Measurements from ENCODE around the gene C17orf107.

C17orf107 gene

GRCh38 chr17:4944554-4945175 is 45.3 kb downstream of the C17orf107 start:
- H2AFZ ChIP-seq (ENCODE audit: low read length) = no peak overlapping the region
- peak overlapping the region; percentile 12 for H3K23ac ChIP-seq (ENCODE audit: low read depth, low read length, poor library complexity)
- no peaks in the 10 kb centered on the region for H3K27me3 ChIP-seq (ENCODE audit: control insufficient read depth in 3 of 3, insufficient read depth in 3 of 3, low read depth in 1 of 3, low read length in 3 of 3)
- H3K36me3 ChIP-seq (replicated peaks in 1 of 2; ENCODE audit: control insufficient read depth in 2 of 2, insufficient read depth in 2 of 2, low read length in 2 of 2) = peaks cover 40 to 56% of the 10 kb centered on the region in 2 donors
- H3K9me3 ChIP-seq (replicated peaks in 1 of 2; ENCODE audit: control insufficient read depth in 2 of 2, insufficient read depth in 1 of 2, low read depth in 1 of 2, low read length in 2 of 2) = no peaks in the 10 kb centered on the region
- peaks cover 11 to 12% of the 10 kb centered on the region in 2 donors for H3K4me1 ChIP-seq (ENCODE audit: control insufficient read depth in 2 of 2, insufficient read depth in 1 of 2, low read depth in 1 of 2, low read length in 2 of 2)
- no peak overlapping the region for H3K14ac ChIP-seq (ENCODE audit: low read length)
- no peak overlapping the region for H3K9ac ChIP-seq (ENCODE audit: low read depth, low read length, poor library complexity)
- no peak overlapping the region for H3K4me2 ChIP-seq (ENCODE audit: insufficient read depth, low read length, poor library complexity, severe bottlenecking)
- H2BK12ac ChIP-seq (ENCODE audit: low read length) = no peak overlapping the region
- no peak for DNase-seq (ENCODE audit: low spot score)
- peaks cover 14% of the 10 kb centered on the region for H3K79me1 ChIP-seq (ENCODE audit: low read depth, low read length)
- H3K4me3 ChIP-seq (ENCODE audit: low read length in 2 of 2) = peak overlapping the region in 1 of 2 donors; percentile 9
- no peak overlapping the region for H4K8ac ChIP-seq (ENCODE audit: low read depth, low read length)
- H3K27ac ChIP-seq (replicated peaks; ENCODE audit: low read length) = peak overlapping the region; percentile 19
- H4K91ac ChIP-seq (ENCODE audit: low read depth, low read length, poor library complexity) = no peak overlapping the region
- no peak overlapping the region for H2BK15ac ChIP-seq (ENCODE audit: low read length)
- WGBS, 2 donors (ENCODE audit: extremely low coverage in 2 of 2, insufficient read length in 2 of 2, insufficient replicate concordance in 1 of 2) = no CpG with 5 or more reads among the region's 8 CpGs
- no peak overlapping the region for H3K18ac ChIP-seq (ENCODE audit: low read length)
- H2BK5ac ChIP-seq (ENCODE audit: low read length) = no peak overlapping the region
- no peak overlapping the region for H3K4ac ChIP-seq (ENCODE audit: low read length)
- H2AK5ac ChIP-seq (ENCODE audit: low read depth, low read length) = no peak overlapping the region
- no peak overlapping the region for H2BK120ac ChIP-seq (ENCODE audit: low read depth, low read length)

GRCh38 chr17:4945176-4945943 is 46.0 kb downstream of the C17orf107 start:
- Histone ChIP-seq H3K4me2 (ENCODE audit: insufficient read depth, low read length, poor library complexity, severe bottlenecking) (no peak overlapping the region), H2BK15ac (ENCODE audit: low read length) (no peak overlapping the region), H4K8ac (ENCODE audit: low read depth, low read length) (peak overlapping the region; percentile 54), H4K91ac (ENCODE audit: low read depth, low read length, poor library complexity) (no peak overlapping the region), H3K27ac (replicated peaks; ENCODE audit: low read length) (peak overlapping the region; percentile 37), H3K23ac (ENCODE audit: low read depth, low read length, poor library complexity) (peak overlapping the region; percentile 62), H3K4me3 (ENCODE audit: low read length in 2 of 2) (no peak overlapping the region), H2BK12ac (ENCODE audit: low read length) (no peak overlapping the region), H2BK120ac (ENCODE audit: low read depth, low read length) (no peak overlapping the region), H3K9me3 (replicated peaks in 1 of 2; ENCODE audit: control insufficient read depth in 2 of 2, insufficient read depth in 1 of 2, low read depth in 1 of 2, low read length in 2 of 2) (no peaks in the 10 kb centered on the region), H3K27me3 (ENCODE audit: control insufficient read depth in 3 of 3, insufficient read depth in 3 of 3, low read depth in 1 of 3, low read length in 3 of 3) (no peaks in the 10 kb centered on the region), H2AFZ (ENCODE audit: low read length) (no peak overlapping the region), H3K4ac (ENCODE audit: low read length) (no peak overlapping the region), H3K79me1 (ENCODE audit: low read depth, low read length) (peaks cover 14% of the 10 kb centered on the region), H3K4me1 (ENCODE audit: control insufficient read depth in 2 of 2, insufficient read depth in 1 of 2, low read depth in 1 of 2, low read length in 2 of 2) (peaks cover 11 to 13% of the 10 kb centered on the region in 2 donors), H2AK5ac (ENCODE audit: low read depth, low read length) (peak overlapping the region; percentile 17), H3K9ac (ENCODE audit: low read depth, low read length, poor library complexity) (no peak overlapping the region), H3K36me3 (replicated peaks in 1 of 2; ENCODE audit: control insufficient read depth in 2 of 2, insufficient read depth in 2 of 2, low read length in 2 of 2) (peaks cover 40 to 56% of the 10 kb centered on the region in 2 donors), H3K18ac (ENCODE audit: low read length) (no peak overlapping the region), H3K14ac (ENCODE audit: low read length) (no peak overlapping the region), H2BK5ac (ENCODE audit: low read length) (peak overlapping the region; percentile 85)
- DNase-seq (ENCODE audit: low spot score) = no peak
- no CpG with 5 or more reads among the region's 7 CpGs for WGBS, 2 donors (ENCODE audit: extremely low coverage in 2 of 2, insufficient read length in 2 of 2, insufficient replicate concordance in 1 of 2)

- Histone ChIP-seq H2BK15ac (ENCODE audit: low read length) (no peak overlapping the region), H2AK5ac (ENCODE audit: low read depth, low read length) (no peak overlapping the region), H4K91ac (ENCODE audit: low read depth, low read length, poor library complexity) (no peak overlapping the region), H2BK120ac (ENCODE audit: low read depth, low read length) (no peak overlapping the region), H3K27ac (replicated peaks; ENCODE audit: low read length) (no peak overlapping the region), H3K79me1 (ENCODE audit: low read depth, low read length) (peaks cover 9% of the 10 kb centered on the region), H3K4me2 (ENCODE audit: insufficient read depth, low read length, poor library complexity, severe bottlenecking) (peak overlapping the region; percentile 12), H3K23ac (ENCODE audit: low read depth, low read length, poor library complexity) (no peak overlapping the region), H2BK5ac (ENCODE audit: low read length) (no peak overlapping the region), H3K9me3 (replicated peaks in 1 of 2; ENCODE audit: control insufficient read depth in 2 of 2, insufficient read depth in 1 of 2, low read depth in 1 of 2, low read length in 2 of 2) (no peaks in the 10 kb centered on the region), H3K4me1 (ENCODE audit: control insufficient read depth in 2 of 2, insufficient read depth in 1 of 2, low read depth in 1 of 2, low read length in 2 of 2) (peaks cover 11 to 15% of the 10 kb centered on the region in 2 donors), H2AFZ (ENCODE audit: low read length) (no peak overlapping the region), H3K14ac (ENCODE audit: low read length) (no peak overlapping the region), H4K8ac (ENCODE audit: low read depth, low read length) (no peak overlapping the region), H3K9ac (ENCODE audit: low read depth, low read length, poor library complexity) (no peak overlapping the region), H3K4me3 (ENCODE audit: low read length in 2 of 2) (peak overlapping the region in 1 of 2 donors; percentile 100), H3K27me3 (ENCODE audit: control insufficient read depth in 3 of 3, insufficient read depth in 3 of 3, low read depth in 1 of 3, low read length in 3 of 3) (no peaks in the 10 kb centered on the region), H3K18ac (ENCODE audit: low read length) (no peak overlapping the region), H2BK12ac (ENCODE audit: low read length) (no peak overlapping the region), H3K36me3 (replicated peaks in 1 of 2; ENCODE audit: control insufficient read depth in 2 of 2, insufficient read depth in 2 of 2, low read length in 2 of 2) (peaks cover 40 to 56% of the 10 kb centered on the region in 2 donors), H3K4ac (ENCODE audit: low read length) (no peak overlapping the region)
- WGBS, 2 donors (ENCODE audit: extremely low coverage in 2 of 2, insufficient read length in 2 of 2, insufficient replicate concordance in 1 of 2) = no CpG with 5 or more reads among the region's 4 CpGs
- no peak for DNase-seq (ENCODE audit: low spot score)
These were observed 46.6 kb downstream of the C17orf107 start for GRCh38 chr17:4945944-4946280.

- no peak overlapping the region for H3K14ac ChIP-seq (ENCODE audit: low read length)
- H3K27ac ChIP-seq (replicated peaks; ENCODE audit: low read length) = no peak overlapping the region
- H2BK12ac ChIP-seq (ENCODE audit: low read length) = no peak overlapping the region
- peaks cover 9% of the 10 kb centered on the region for H3K79me1 ChIP-seq (ENCODE audit: low read depth, low read length)
- H3K9me3 ChIP-seq (replicated peaks in 1 of 2; ENCODE audit: control insufficient read depth in 2 of 2, insufficient read depth in 1 of 2, low read depth in 1 of 2, low read length in 2 of 2) = no peaks in the 10 kb centered on the region
- no peak overlapping the region for H3K18ac ChIP-seq (ENCODE audit: low read length)
- no peak overlapping the region for H3K23ac ChIP-seq (ENCODE audit: low read depth, low read length, poor library complexity)
- no peak overlapping the region for H2BK15ac ChIP-seq (ENCODE audit: low read length)
- no peak overlapping the region for H2BK120ac ChIP-seq (ENCODE audit: low read depth, low read length)
- H3K4me3 ChIP-seq (ENCODE audit: low read length in 2 of 2) = peak overlapping the region in 1 of 2 donors; percentile 100
- no peak overlapping the region for H3K4ac ChIP-seq (ENCODE audit: low read length)
- H3K4me1 ChIP-seq (ENCODE audit: control insufficient read depth in 2 of 2, insufficient read depth in 1 of 2, low read depth in 1 of 2, low read length in 2 of 2) = peaks cover 13 to 17% of the 10 kb centered on the region in 2 donors
- no peak overlapping the region for H4K8ac ChIP-seq (ENCODE audit: low read depth, low read length)
- no peak overlapping the region for H2AK5ac ChIP-seq (ENCODE audit: low read depth, low read length)
- WGBS, 2 donors (ENCODE audit: extremely low coverage in 2 of 2, insufficient read length in 2 of 2, insufficient replicate concordance in 1 of 2) = no CpG with 5 or more reads among the region's 16 CpGs
- peak overlapping the region; percentile 71 for H3K4me2 ChIP-seq (ENCODE audit: insufficient read depth, low read length, poor library complexity, severe bottlenecking)
- H2AFZ ChIP-seq (ENCODE audit: low read length) = no peak overlapping the region
- no peak overlapping the region for H2BK5ac ChIP-seq (ENCODE audit: low read length)
- no peak for DNase-seq (ENCODE audit: low spot score)
- H3K27me3 ChIP-seq (ENCODE audit: control insufficient read depth in 3 of 3, insufficient read depth in 3 of 3, low read depth in 1 of 3, low read length in 3 of 3) = no peaks in the 10 kb centered on the region
- peaks cover 40 to 56% of the 10 kb centered on the region in 2 donors for H3K36me3 ChIP-seq (replicated peaks in 1 of 2; ENCODE audit: control insufficient read depth in 2 of 2, insufficient read depth in 2 of 2, low read length in 2 of 2)
- no peak overlapping the region for H4K91ac ChIP-seq (ENCODE audit: low read depth, low read length, poor library complexity)
- peak overlapping the region; percentile 12 for H3K9ac ChIP-seq (ENCODE audit: low read depth, low read length, poor library complexity)
These were observed 47.1 kb downstream of the C17orf107 start for GRCh38 chr17:4946312-4946976.
